Tibial nerve (tissue), 4 donors: Measurements from ENCODE around the gene PDE1A.

Experiments used
- CTCF ChIP-seq, 5 experiments: fragments of 200-600 bp in 3 of 5; fragments of 450-650 bp in 2 of 5; sonication (generic) in 3 of 5; IDR thresholded peaks; one replicate each; pipeline ENCODE4 v1.5.1; 2016 to 2019; ENCODE audit warnings: antibody characterized with exemption in 5 of 5, mild to moderate bottlenecking in 3 of 5, moderate library complexity in 2 of 5
- EP300 ChIP-seq, 2 donors: sonication (generic); formaldehyde crosslinking; IDR thresholded peaks; one replicate each; pipeline ENCODE4 v1.6.1; 2017; ENCODE audit warnings: antibody characterized with exemption in 2 of 2, mild to moderate bottlenecking in 1 of 2
- POLR2A ChIP-seq, 2 donors: fragments of 450-650 bp; IDR thresholded peaks; one replicate each; pipeline ENCODE4 v1.6.1; 2017; ENCODE audit warnings: antibody characterized with exemption in 2 of 2, mild to moderate bottlenecking in 2 of 2, moderate library complexity in 2 of 2

GRCh38 chr2:182187130-182187529 is 239.7 kb downstream of the PDE1A start:
- TF ChIP-seq CTCF (IDR thresholded peaks at IDR 0.05): no peak
- no peak for TF ChIP-seq POLR2A (IDR thresholded peaks at IDR 0.05)
- no peak for TF ChIP-seq EP300 (IDR thresholded peaks at IDR 0.05)
